ENCODE measurements around the gene NPIPB12.
"Not testable (repeated sequence)": the region's sequence is repeated elsewhere in the genome, so short reads cannot be mapped to it uniquely, and the experiment has no call there.

Gene NPIPB12

GRCh38 chr16:29506308-29506707 is at the start of gene NPIPB12:
Gene NPIPB12 (minus strand): TSS chr16:29506408.
- DNase-seq: not testable (repeated sequence)

- DNase-seq: not testable (repeated sequence)
These were observed 15.3 kb upstream of the NPIPB12 start for GRCh38 chr16:29521520-29521919.

- DNase-seq: not testable (repeated sequence)
These were observed 23.9 kb downstream of the NPIPB12 start for GRCh38 chr16:29482276-29482675.

GRCh38 chr16:29472065-29472464 is 34.1 kb downstream of the NPIPB12 start:
- DNase-seq: not testable (repeated sequence)

- not testable (repeated sequence) for DNase-seq
These were observed 36.5 kb downstream of the NPIPB12 start for GRCh38 chr16:29469660-29470059.

GRCh38 chr16:29467654-29468366 is 38.4 kb downstream of the NPIPB12 start:
- not testable (repeated sequence) for DNase-seq

GRCh38 chr16:29466904-29467303 is 39.3 kb downstream of the NPIPB12 start:
- not testable (repeated sequence) for DNase-seq

GRCh38 chr16:29465985-29466824 is 40.0 kb downstream of the NPIPB12 start:
- not testable (repeated sequence) for DNase-seq

- DNase-seq: not testable (repeated sequence)
These were observed 45.6 kb downstream of the NPIPB12 start for GRCh38 chr16:29460647-29461030.

GRCh38 chr16:29459706-29460646 is 46.2 kb downstream of the NPIPB12 start, which contains the start of gene SULT1A4:
Gene SULT1A4 (plus strand): TSS chr16:29459913. CDS start chr16:29461386, 1,473 bp downstream.
- DNase-seq: not testable (repeated sequence)

GRCh38 chr16:29457660-29458059 is 48.5 kb downstream of the NPIPB12 start:
- not testable (repeated sequence) for DNase-seq

GRCh38 chr16:29454828-29455227 is 51.4 kb downstream of the NPIPB12 start:
- not testable (repeated sequence) for DNase-seq

GRCh38 chr16:29454269-29454668 is 51.9 kb downstream of the NPIPB12 start, which contains the start of the genes BOLA2 and SLX1B:
Gene BOLA2 (minus strand): TSS chr16:29454351. CDS start chr16:29454253, 98 bp downstream.
Gene SLX1B (plus strand): TSS chr16:29454533.
- DNase-seq: not testable (repeated sequence)

GRCh38 chr16:29453754-29454153 is 52.5 kb downstream of the NPIPB12 start:
- DNase-seq: not testable (repeated sequence)

Measured in NCI-H69 (cell line).